ENCODE results near the gene SLC7A4.
A peak's percentile ranks its signal among the peaks of the same experiment; 100 is the strongest.

The SLC7A4 gene

GRCh38 chr22:21022955-21023614 is 9.3 kb downstream of the SLC7A4 start:
- peak; percentile 6 for TF ChIP-seq CTCF (IDR thresholded peaks at IDR 0.05; ENCODE audit: insufficient read depth, low read length, poor library complexity, severe bottlenecking)
- no peaks in the 10 kb centered on the region; the same call in 1 of the 2 replicates for H3K27me3 ChIP-seq (replicated peaks; ENCODE audit: control insufficient read depth, insufficient read depth, low read length)
- no peak for DNase-seq (ENCODE audit: extremely low read depth, insufficient read length)

GRCh38 chr22:21022507-21022906 is 9.9 kb downstream of the SLC7A4 start:
- TF ChIP-seq CTCF (IDR thresholded peaks at IDR 0.05; ENCODE audit: insufficient read depth, low read length, poor library complexity, severe bottlenecking): no peak
- DNase-seq (ENCODE audit: extremely low read depth, insufficient read length): no peak
- no peaks in the 10 kb centered on the region for H3K36me3 ChIP-seq (ENCODE audit: control insufficient read depth, insufficient read depth, low read length)

More at GRCh38 chr22:21022955-21023614, 9.3 kb downstream of the SLC7A4 start:
- H3K4me3 ChIP-seq (replicated peaks; ENCODE audit: low read depth, low read length): no peak overlapping the region
- H3K36me3 ChIP-seq (ENCODE audit: control insufficient read depth, insufficient read depth, low read length): no peaks in the 10 kb centered on the region

GRCh38 chr22:21020802-21021429 is 11.4 kb downstream of the SLC7A4 start:
- H3K4me3 ChIP-seq (replicated peaks; ENCODE audit: low read depth, low read length): no peak overlapping the region
- no peak for DNase-seq (ENCODE audit: extremely low read depth, insufficient read length)
- TF ChIP-seq CTCF (IDR thresholded peaks at IDR 0.05; ENCODE audit: insufficient read depth, low read length, poor library complexity, severe bottlenecking): peak; percentile 63
- H3K36me3 ChIP-seq (ENCODE audit: control insufficient read depth, insufficient read depth, low read length): no peaks in the 10 kb centered on the region
- H3K27me3 ChIP-seq (replicated peaks; ENCODE audit: control insufficient read depth, insufficient read depth, low read length): no peaks in the 10 kb centered on the region; the same call in 1 of the 2 replicates

More at GRCh38 chr22:21022507-21022906, 9.9 kb downstream of the SLC7A4 start:
- no peak overlapping the region for H3K4me3 ChIP-seq (replicated peaks; ENCODE audit: low read depth, low read length)
- no peaks in the 10 kb centered on the region; the same call in 1 of the 2 replicates for H3K27me3 ChIP-seq (replicated peaks; ENCODE audit: control insufficient read depth, insufficient read depth, low read length)

- Histone ChIP-seq H3K36me3 (ENCODE audit: control insufficient read depth, insufficient read depth, low read length) (no peaks in the 10 kb centered on the region), H3K27me3 (replicated peaks; ENCODE audit: control insufficient read depth, insufficient read depth, low read length) (no peaks in the 10 kb centered on the region; the same call in 1 of the 2 replicates), H3K4me3 (replicated peaks; ENCODE audit: low read depth, low read length) (no peak overlapping the region)
- no peak for DNase-seq (ENCODE audit: extremely low read depth, insufficient read length)
- no peak for TF ChIP-seq CTCF (IDR thresholded peaks at IDR 0.05; ENCODE audit: insufficient read depth, low read length, poor library complexity, severe bottlenecking)
Measured at GRCh38 chr22:21018314-21018713, 14.0 kb downstream of the SLC7A4 start.

GRCh38 chr22:21016644-21017420 is 15.5 kb downstream of the SLC7A4 start:
- H3K27me3 ChIP-seq (replicated peaks; ENCODE audit: control insufficient read depth, insufficient read depth, low read length): no peaks in the 10 kb centered on the region; the same call in 1 of the 2 replicates

More at GRCh38 chr22:21016644-21017420, 15.5 kb downstream of the SLC7A4 start:
- Histone ChIP-seq H3K4me3 (replicated peaks; ENCODE audit: low read depth, low read length) (no peak overlapping the region), H3K36me3 (ENCODE audit: control insufficient read depth, insufficient read depth, low read length) (no peaks in the 10 kb centered on the region)
- TF ChIP-seq CTCF (IDR thresholded peaks at IDR 0.05; ENCODE audit: insufficient read depth, low read length, poor library complexity, severe bottlenecking): no peak
- no peak for DNase-seq (ENCODE audit: extremely low read depth, insufficient read length)

All from GM06990 (cell line).